ENCODE results near the gene OPCML. TPM values are rescaled to one million over a fixed set of nuclear protein-coding genes. Genes with fewer than 3 reads are reported as not detected.

Gene OPCML
- polyA plus RNA-seq, 1 donor (not counting 4 experiments of a cell fraction or from before 2014, with no cell fraction given): 0.04 TPM

GRCh38 chr11:133048270-133048669 lies 484.0 kb downstream of the OPCML start:
- H3K4me2 ChIP-seq (ENCODE audit: control insufficient read depth, extremely low read depth, insufficient read depth, low read depth, low read length): no peak overlapping the region
- DNase-seq (ENCODE audit: low read depth, low spot score) (no peak), FAIRE-seq (no peak)
- H3K4me3 ChIP-seq (ENCODE audit: control insufficient read depth in 2 of 3, extremely low read depth in 1 of 3, insufficient read depth in 2 of 3, low read depth in 1 of 3, low read length in 3 of 3): no peak overlapping the region
- H3K9me1 ChIP-seq (ENCODE audit: control insufficient read depth, extremely low read depth, insufficient read depth, low read length): no peaks in the 10 kb centered on the region
- no peaks in the 10 kb centered on the region for H3K27me3 ChIP-seq (ENCODE audit: control insufficient read depth, extremely low read depth, insufficient read depth, low read length)
- H3K4me1 ChIP-seq (ENCODE audit: control insufficient read depth, extremely low read depth, insufficient read depth, low read length): no peaks in the 10 kb centered on the region
- H3K36me3 ChIP-seq (ENCODE audit: control insufficient read depth in 2 of 2, extremely low read depth in 1 of 2, insufficient read depth in 2 of 2, low read length in 2 of 2): no peaks in the 10 kb centered on the region
- H3K9me3 ChIP-seq (ENCODE audit: control insufficient read depth, low read depth, low read length): peaks cover 2% of the 10 kb centered on the region
- H4K20me1 ChIP-seq (ENCODE audit: control insufficient read depth, extremely low read depth, insufficient read depth, low read length): no peaks in the 10 kb centered on the region
- TF ChIP-seq, protein P1, sequence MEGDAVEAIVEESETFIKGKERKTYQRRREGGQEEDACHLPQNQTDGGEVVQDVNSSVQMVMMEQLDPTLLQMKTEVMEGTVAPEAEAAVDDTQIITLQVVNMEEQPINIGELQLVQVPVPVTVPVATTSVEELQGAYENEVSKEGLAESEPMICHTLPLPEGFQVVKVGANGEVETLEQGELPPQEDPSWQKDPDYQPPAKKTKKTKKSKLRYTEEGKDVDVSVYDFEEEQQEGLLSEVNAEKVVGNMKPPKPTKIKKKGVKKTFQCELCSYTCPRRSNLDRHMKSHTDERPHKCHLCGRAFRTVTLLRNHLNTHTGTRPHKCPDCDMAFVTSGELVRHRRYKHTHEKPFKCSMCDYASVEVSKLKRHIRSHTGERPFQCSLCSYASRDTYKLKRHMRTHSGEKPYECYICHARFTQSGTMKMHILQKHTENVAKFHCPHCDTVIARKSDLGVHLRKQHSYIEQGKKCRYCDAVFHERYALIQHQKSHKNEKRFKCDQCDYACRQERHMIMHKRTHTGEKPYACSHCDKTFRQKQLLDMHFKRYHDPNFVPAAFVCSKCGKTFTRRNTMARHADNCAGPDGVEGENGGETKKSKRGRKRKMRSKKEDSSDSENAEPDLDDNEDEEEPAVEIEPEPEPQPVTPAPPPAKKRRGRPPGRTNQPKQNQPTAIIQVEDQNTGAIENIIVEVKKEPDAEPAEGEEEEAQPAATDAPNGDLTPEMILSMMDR (optimal IDR thresholded peaks at IDR 0.05 in 1 of 3, IDR thresholded peaks at IDR 0.05 in 1 of 3, conservative IDR thresholded peaks at IDR 0.05 in 1 of 3; ENCODE audit: extremely low read depth in 1 of 3, insufficient read depth in 2 of 3, low read length in 3 of 3): no peak
- TF ChIP-seq EZH2 (IDR thresholded peaks at IDR 0.05; ENCODE audit: low read length): no peak
- dilution Hi-C loops (cut with MboI; ENCODE audit: extremely low pct_ligation_motif_present, low sequenced_read_pairs): no loop called here
- H3K79me2 ChIP-seq (ENCODE audit: control insufficient read depth, insufficient read depth, low read length): no peaks in the 10 kb centered on the region
- no peak overlapping the region for H3K9ac ChIP-seq (ENCODE audit: control insufficient read depth, extremely low read depth, insufficient read depth, low read length)
- H2AFZ ChIP-seq (ENCODE audit: control insufficient read depth, low read length): no peak overlapping the region
- no peak overlapping the region for H3K27ac ChIP-seq (ENCODE audit: control insufficient read depth, insufficient read depth, low read length)

DNA sequence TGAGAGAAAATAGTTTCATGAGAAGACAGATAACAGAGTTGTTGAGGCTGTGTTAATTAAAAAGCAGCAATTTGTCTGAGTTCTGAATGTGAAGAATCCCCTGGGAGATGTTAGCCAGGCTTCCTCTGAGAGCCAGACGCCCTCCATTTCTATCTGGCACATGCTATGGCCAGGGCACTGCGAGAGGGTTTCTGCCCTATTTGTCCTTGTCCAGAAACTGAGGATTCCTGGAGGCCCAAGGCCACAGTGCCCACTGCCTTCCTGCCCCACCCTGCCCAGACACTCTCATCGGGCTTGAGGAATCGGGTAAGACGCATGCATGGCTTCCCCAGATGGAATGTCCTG lies 484.6 kb downstream of the OPCML start:
- H3K4me1 ChIP-seq (ENCODE audit: control insufficient read depth, extremely low read depth, insufficient read depth, low read length): no peaks in the 10 kb centered on the region
- dilution Hi-C loops (cut with MboI; ENCODE audit: extremely low pct_ligation_motif_present, low sequenced_read_pairs): no loop called here
- no peaks in the 10 kb centered on the region for H3K27me3 ChIP-seq (ENCODE audit: control insufficient read depth, extremely low read depth, insufficient read depth, low read length)
- no peak for DNase-seq (ENCODE audit: low read depth, low spot score)
- no peaks in the 10 kb centered on the region for H3K79me2 ChIP-seq (ENCODE audit: control insufficient read depth, insufficient read depth, low read length)
- H3K9me3 ChIP-seq (ENCODE audit: control insufficient read depth, low read depth, low read length): peaks cover 2% of the 10 kb centered on the region
- no peak overlapping the region for H3K4me2 ChIP-seq (ENCODE audit: control insufficient read depth, extremely low read depth, insufficient read depth, low read depth, low read length)
- no peaks in the 10 kb centered on the region for H3K9me1 ChIP-seq (ENCODE audit: control insufficient read depth, extremely low read depth, insufficient read depth, low read length)
- TF ChIP-seq, protein P1 (optimal IDR thresholded peaks at IDR 0.05 in 1 of 3, IDR thresholded peaks at IDR 0.05 in 1 of 3, conservative IDR thresholded peaks at IDR 0.05 in 1 of 3; ENCODE audit: extremely low read depth in 1 of 3, insufficient read depth in 2 of 3, low read length in 3 of 3): no peak
- TF ChIP-seq EZH2 (IDR thresholded peaks at IDR 0.05; ENCODE audit: low read length): no peak
- H3K27ac ChIP-seq (ENCODE audit: control insufficient read depth, insufficient read depth, low read length): no peak overlapping the region
- no peaks in the 10 kb centered on the region for H3K36me3 ChIP-seq (ENCODE audit: control insufficient read depth in 2 of 2, extremely low read depth in 1 of 2, insufficient read depth in 2 of 2, low read length in 2 of 2)
- FAIRE-seq: no peak
- no peak overlapping the region for H3K4me3 ChIP-seq (ENCODE audit: control insufficient read depth in 2 of 3, extremely low read depth in 1 of 3, insufficient read depth in 2 of 3, low read depth in 1 of 3, low read length in 3 of 3)
- H4K20me1 ChIP-seq (ENCODE audit: control insufficient read depth, extremely low read depth, insufficient read depth, low read length): no peaks in the 10 kb centered on the region
- H3K9ac ChIP-seq (ENCODE audit: control insufficient read depth, extremely low read depth, insufficient read depth, low read length): no peak overlapping the region
- no peak overlapping the region for H2AFZ ChIP-seq (ENCODE audit: control insufficient read depth, low read length)

All from keratinocyte (primary cell).